SU-DHL-6 (cell line): ENCODE results near the gene SYTL3.
"Not testable (repeated sequence)": the region's sequence is repeated elsewhere in the genome, so short reads cannot be mapped to it uniquely, and the experiment has no call there.

Experiments
- H2AFZ ChIP-seq: fragments of 200-600 bp; sonication (generic); 2 replicates; pipeline ENCODE4 v1.6.1; 2014; ENCODE audit warnings: low read depth, mild to moderate bottlenecking, moderate library complexity, mixed read lengths, antibody characterized with exemption, low read length; ENCODE audit not compliant: severe bottlenecking
- H3F3A ChIP-seq: fragments of 200-600 bp; shearing (Covaris generic); 2 replicates; pipeline ENCODE4 v1.6.0; 2016; ENCODE audit warnings: antibody characterized with exemption, mild to moderate bottlenecking; ENCODE audit not compliant: insufficient read depth
- H3K27ac ChIP-seq: fragments of 200-600 bp; sonication (generic); 2 replicates; pipeline ENCODE4 v1.5.1; 2016; ENCODE audit warnings: low read depth, mild to moderate bottlenecking, low read length, moderate library complexity, mixed read lengths
- H3K27me3 ChIP-seq: fragments of 200-600 bp; sonication (generic), shearing (Covaris generic); 2 replicates; pipeline ENCODE4 v1.6.0; 2014; ENCODE audit warnings: mild to moderate bottlenecking, low read length
- H3K36me3 ChIP-seq: fragments of 200-600 bp; sonication (generic); 2 replicates; pipeline ENCODE4 v1.6.1; 2014; ENCODE audit warnings: mild to moderate bottlenecking, low read length, mixed read lengths
- H3K4me2 ChIP-seq: fragments of 300-600, 200-600 bp; shearing (Covaris generic), sonication (generic); 2 replicates; pipeline ENCODE4 v1.6.0; 2014; ENCODE audit warnings: low read length, low read depth, mild to moderate bottlenecking; ENCODE audit not compliant: poor library complexity, severe bottlenecking
- H3K4me3 ChIP-seq: fragments of 200-600 bp; sonication (generic); 2 replicates; pipeline ENCODE4 v1.5.1; 2014; ENCODE audit warnings: antibody characterized with exemption, low read length, mild to moderate bottlenecking, mixed read lengths; ENCODE audit not compliant: insufficient read depth, poor library complexity, severe bottlenecking
- H3K79me2 ChIP-seq: fragments of 200-600 bp; sonication (generic); 2 replicates; pipeline ENCODE4 v1.6.1; 2014; ENCODE audit warnings: mild to moderate bottlenecking, low read length, moderate library complexity; ENCODE audit not compliant: insufficient read depth
- H3K9ac ChIP-seq: fragments of 200-600 bp; sonication (generic); 2 replicates; pipeline ENCODE4 v1.7.0; 2014; ENCODE audit warnings: mild to moderate bottlenecking, low read length
- H3K9me2 ChIP-seq: fragments of 200-600 bp; sonication (generic); replicated peaks from 2 replicates; pipeline ENCODE4 v1.6.1; 2014; ENCODE audit warnings: low read length; ENCODE audit not compliant: insufficient read depth
- H3K9me3 ChIP-seq: fragments of 200-600 bp; sonication (generic); 2 replicates; pipeline ENCODE4 v1.6.1; 2014; ENCODE audit warnings: low read length, mixed read lengths; ENCODE audit not compliant: insufficient read depth
- H4K20me1 ChIP-seq: fragments of 200-600 bp; sonication (generic); 2 replicates; pipeline ENCODE4 v1.6.1; 2014; ENCODE audit warnings: low read depth, mild to moderate bottlenecking, antibody characterized with exemption, low read length, moderate library complexity, mixed read lengths
- EZH2phosphoT487 ChIP-seq: fragments of 200-600 bp; sonication (generic), shearing (Covaris generic); conservative IDR thresholded peaks from 2 replicates; pipeline ENCODE4 v1.6.1; 2018; ENCODE audit warnings: mild to moderate bottlenecking, antibody characterized with exemption, low read length, moderate library complexity, mixed read lengths
- TF ChIP-seq, protein P1 (sequence below): fragments of 200-600 bp; sonication (generic); IDR thresholded peaks from one replicate; pipeline ENCODE4 v1.5.1; 2017; ENCODE audit warnings: antibody characterized with exemption, mild to moderate bottlenecking, low read length, moderate library complexity; ENCODE audit not compliant: insufficient read depth, poor library complexity, severe bottlenecking

Gene SYTL3

DNA sequence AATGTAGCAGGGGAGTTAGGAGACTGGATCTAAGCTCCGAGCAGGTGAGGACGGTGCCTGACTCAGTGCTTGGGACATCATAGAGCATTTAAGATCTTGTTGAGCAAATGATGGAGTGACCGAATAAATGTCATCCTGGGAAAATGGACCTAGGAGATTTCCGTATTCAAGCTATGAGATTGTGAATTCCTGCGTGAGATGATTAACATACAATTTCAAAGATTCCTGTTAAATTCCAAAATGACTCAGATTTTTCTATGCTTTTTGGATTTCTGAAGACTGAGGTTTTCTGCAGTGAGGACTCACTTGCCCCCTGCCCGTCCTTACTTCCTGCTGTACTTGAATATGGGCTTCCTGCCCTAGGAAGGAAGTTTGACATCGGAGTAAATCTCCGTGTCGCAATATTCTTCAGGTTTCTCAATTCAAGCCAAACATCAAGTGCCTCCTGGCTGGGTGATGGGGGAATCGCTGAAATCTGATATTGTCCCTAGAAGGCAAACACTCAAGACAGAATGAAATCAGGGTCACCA, 5.2 kb downstream of the SYTL3 start:
- Histone ChIP-seq H3K27me3 (no peaks in the 10 kb centered on the region), H3K9me2 (no peaks in the 10 kb centered on the region), H3K9me3 (no peaks in the 10 kb centered on the region), H3F3A (no peaks in the 10 kb centered on the region), H3K27ac (no peak overlapping the region), H2AFZ (no peak overlapping the region), H3K9ac (no peak overlapping the region), H3K4me3 (no peak overlapping the region), H4K20me1 (no peaks in the 10 kb centered on the region), H3K4me2 (no peak overlapping the region), H3K79me2 (no peaks in the 10 kb centered on the region), H3K36me3 (no peaks in the 10 kb centered on the region)
- TF ChIP-seq, protein P1, sequence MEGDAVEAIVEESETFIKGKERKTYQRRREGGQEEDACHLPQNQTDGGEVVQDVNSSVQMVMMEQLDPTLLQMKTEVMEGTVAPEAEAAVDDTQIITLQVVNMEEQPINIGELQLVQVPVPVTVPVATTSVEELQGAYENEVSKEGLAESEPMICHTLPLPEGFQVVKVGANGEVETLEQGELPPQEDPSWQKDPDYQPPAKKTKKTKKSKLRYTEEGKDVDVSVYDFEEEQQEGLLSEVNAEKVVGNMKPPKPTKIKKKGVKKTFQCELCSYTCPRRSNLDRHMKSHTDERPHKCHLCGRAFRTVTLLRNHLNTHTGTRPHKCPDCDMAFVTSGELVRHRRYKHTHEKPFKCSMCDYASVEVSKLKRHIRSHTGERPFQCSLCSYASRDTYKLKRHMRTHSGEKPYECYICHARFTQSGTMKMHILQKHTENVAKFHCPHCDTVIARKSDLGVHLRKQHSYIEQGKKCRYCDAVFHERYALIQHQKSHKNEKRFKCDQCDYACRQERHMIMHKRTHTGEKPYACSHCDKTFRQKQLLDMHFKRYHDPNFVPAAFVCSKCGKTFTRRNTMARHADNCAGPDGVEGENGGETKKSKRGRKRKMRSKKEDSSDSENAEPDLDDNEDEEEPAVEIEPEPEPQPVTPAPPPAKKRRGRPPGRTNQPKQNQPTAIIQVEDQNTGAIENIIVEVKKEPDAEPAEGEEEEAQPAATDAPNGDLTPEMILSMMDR = no peak
- no peak for TF ChIP-seq EZH2phosphoT487

DNA sequence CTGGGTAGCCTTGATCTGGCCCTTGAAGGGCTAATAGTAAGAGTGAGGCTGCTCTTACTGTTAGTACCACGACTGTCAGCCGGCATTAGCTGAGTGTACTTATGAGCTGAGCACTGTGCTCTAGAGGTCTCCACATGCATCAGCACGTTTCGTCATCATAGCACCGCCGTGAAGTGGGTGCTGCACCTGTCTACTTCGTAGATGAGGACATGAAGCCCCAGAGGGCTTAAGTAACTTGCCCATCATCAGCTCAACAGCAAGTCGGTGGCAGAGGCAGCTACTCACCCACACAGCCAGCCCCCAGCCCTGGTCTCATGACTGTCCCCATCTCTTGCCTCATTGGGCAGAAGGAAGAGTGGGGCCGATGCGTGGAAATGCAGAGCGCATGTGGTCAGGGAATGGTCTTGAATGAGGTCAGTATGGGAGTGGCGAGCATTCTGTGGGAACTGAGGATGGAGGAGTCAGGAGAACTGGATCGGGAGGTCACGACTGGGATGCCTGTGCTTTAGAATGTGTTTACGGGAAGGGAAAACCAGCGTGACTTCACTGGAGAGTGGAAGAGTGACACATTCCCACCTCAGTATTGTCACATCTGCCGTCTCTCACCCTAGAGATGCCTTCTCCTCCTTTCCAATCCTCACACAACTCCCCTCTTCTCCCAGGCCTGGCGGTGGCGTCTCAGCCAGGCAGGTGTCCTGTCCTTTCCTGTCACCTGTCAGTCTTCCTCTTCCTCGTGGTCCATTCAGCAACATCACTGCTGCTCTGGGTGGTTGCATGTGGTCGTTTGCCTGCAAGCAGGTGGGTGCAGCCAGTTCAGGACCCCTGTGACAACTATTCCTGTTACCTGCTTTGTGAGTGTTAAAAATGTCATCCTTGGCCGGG, 6.0 kb downstream of the SYTL3 start:
- TF ChIP-seq, protein P1 = no peak
- no peak for TF ChIP-seq EZH2phosphoT487
- H3K9me3 ChIP-seq = no peaks in the 10 kb centered on the region
- H3K9me2 ChIP-seq = no peaks in the 10 kb centered on the region
- no peaks in the 10 kb centered on the region for H3K27me3 ChIP-seq
- H3K36me3 ChIP-seq = no peaks in the 10 kb centered on the region
- no peaks in the 10 kb centered on the region for H3K79me2 ChIP-seq
- no peak overlapping the region for H3K4me2 ChIP-seq
- no peak overlapping the region for H3K9ac ChIP-seq
- H4K20me1 ChIP-seq = no peaks in the 10 kb centered on the region
- no peak overlapping the region for H3K27ac ChIP-seq
- H2AFZ ChIP-seq = no peak overlapping the region
- no peaks in the 10 kb centered on the region for H3F3A ChIP-seq
- no peak overlapping the region for H3K4me3 ChIP-seq

DNA sequence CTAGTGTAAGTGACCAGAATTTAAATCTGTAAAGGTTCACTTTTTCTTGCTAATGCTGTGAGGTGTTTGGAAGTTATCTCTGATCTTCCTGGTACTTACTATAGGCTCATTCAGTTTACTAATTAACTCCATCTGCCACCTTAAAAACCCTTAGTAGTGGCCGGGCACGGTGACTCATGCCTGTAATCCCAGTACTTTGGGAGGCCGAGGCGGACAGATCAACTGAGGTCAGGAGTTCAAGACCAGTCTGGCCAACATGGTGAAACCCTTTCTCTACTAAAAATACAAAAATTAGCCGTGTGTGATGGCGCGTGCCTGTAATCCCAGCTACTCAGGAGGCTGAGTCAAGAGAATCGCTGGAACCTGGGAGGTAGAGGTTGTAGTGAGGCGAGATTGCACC, 7.1 kb downstream of the SYTL3 start:
- H3F3A ChIP-seq, H3K36me3 ChIP-seq, H3K4me2 ChIP-seq, H3K27ac ChIP-seq, H3K9me2 ChIP-seq, H2AFZ ChIP-seq, H3K9me3 ChIP-seq, H3K27me3 ChIP-seq, H4K20me1 ChIP-seq, H3K79me2 ChIP-seq, H3K9ac ChIP-seq, H3K4me3 ChIP-seq: not testable (repeated sequence)

DNA sequence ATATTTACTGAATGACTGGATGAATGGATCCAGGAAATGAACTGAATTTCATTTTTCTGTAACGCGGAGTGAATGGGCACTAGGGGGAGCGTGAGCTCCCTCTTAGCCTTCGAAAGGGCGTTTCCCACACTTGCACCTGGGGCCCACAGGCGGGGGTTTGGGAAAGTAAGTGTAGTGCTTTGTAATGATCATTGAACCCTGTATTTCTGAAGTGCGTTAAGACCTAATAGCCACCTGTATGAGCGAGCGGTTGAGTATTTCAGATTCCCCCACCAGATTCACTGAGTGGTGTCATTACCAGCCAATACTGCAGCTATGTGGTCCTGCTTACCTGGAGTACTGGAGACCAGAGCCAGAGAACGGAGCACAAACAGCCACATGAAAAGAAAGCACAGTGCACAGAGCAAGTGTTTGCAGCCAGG, 10.5 kb downstream of the SYTL3 start:
- H3F3A ChIP-seq = no peaks in the 10 kb centered on the region
- H3K27ac ChIP-seq = no peak overlapping the region
- no peaks in the 10 kb centered on the region for H4K20me1 ChIP-seq
- H3K4me2 ChIP-seq = no peak overlapping the region
- no peaks in the 10 kb centered on the region for H3K9me3 ChIP-seq
- H3K79me2 ChIP-seq = no peaks in the 10 kb centered on the region
- no peaks in the 10 kb centered on the region for H3K9me2 ChIP-seq
- TF ChIP-seq, protein P1 = peak; percentile 59
- no peak for TF ChIP-seq EZH2phosphoT487
- no peak overlapping the region for H3K9ac ChIP-seq
- H2AFZ ChIP-seq = no peak overlapping the region
- no peaks in the 10 kb centered on the region for H3K36me3 ChIP-seq
- no peaks in the 10 kb centered on the region for H3K27me3 ChIP-seq
- no peak overlapping the region for H3K4me3 ChIP-seq
